ENCODE results near the gene B4GALNT4. TPM values are rescaled to one million over a fixed set of nuclear protein-coding genes. Genes with fewer than 3 reads are reported as not detected.
"Not testable (repeated sequence)": the region's sequence is repeated elsewhere in the genome, so short reads cannot be mapped to it uniquely, and the experiment has no call there.

B4GALNT4 gene
- polyA plus RNA-seq, 2 of the 4 experiments (the other 2 are of a cell fraction) = 5.3 to 27.5 TPM

DNA sequence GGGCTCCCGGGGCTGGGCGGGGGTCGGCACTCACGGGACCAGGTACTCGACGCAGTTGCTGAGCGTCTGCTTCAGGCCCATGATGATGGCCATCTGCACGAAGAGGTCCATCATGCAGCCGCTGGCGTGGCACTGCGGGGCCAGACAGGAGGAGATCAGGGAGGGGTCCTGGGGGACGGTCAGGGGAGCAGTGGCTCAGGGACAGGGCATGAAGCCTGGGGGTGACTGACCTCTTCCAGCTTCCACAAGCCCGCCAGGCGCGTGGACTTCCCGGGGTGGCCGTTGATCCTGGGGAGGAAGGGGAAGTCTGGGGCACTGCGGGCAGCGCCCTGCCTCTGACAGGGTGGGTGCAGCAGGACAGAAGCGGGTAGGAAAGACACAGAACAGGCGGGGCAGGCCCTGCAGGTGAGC, 51.6 kb downstream of the B4GALNT4 start:
- FAIRE-seq (no peak), ATAC-seq (no peak), DNase-seq (ENCODE audit: low read depth in 1 of 2, low spot score in 1 of 2) (no peak)
- H3K4me1 ChIP-seq = peaks cover 4% of the 10 kb centered on the region; the same call in 1 of the 3 replicates
- no peak for TF ChIP-seq MAFK (IDR thresholded peaks at IDR 0.05; ENCODE audit: partially characterized antibody)
- no peak for TF ChIP-seq RAD21 (conservative IDR thresholded peaks at IDR 0.05 in 1 of 2, IDR thresholded peaks at IDR 0.05 in 1 of 2)
- no peak for TF ChIP-seq NR3C1 (IDR thresholded peaks at IDR 0.05)
- TF ChIP-seq MAZ (IDR thresholded peaks at IDR 0.05; ENCODE audit: borderline replicate concordance, low read depth, low read length) = no peak
- TF ChIP-seq CTCF (IDR thresholded peaks at IDR 0.05) = no peak
- no peak for TF ChIP-seq TP53 (CRISPR knock-in tag; IDR thresholded peaks at IDR 0.05)
- POLR2A ChIA-PET = no interaction called here
- WGBS (ENCODE audit: missing lambda C conversion rate) = 92% methylated on average over 9 of the region's 21 CpGs
- no peaks in the 10 kb centered on the region for H3K9me3 ChIP-seq
- H3K4me3 ChIP-seq = no peak overlapping the region
- H3K27ac ChIP-seq = no peak overlapping the region
- H3K4me2 ChIP-seq = no peak overlapping the region
- CTCF ChIA-PET = interaction anchor here (0.9 to 1.5 kb wide), 2 partner anchors 19 to 28 kb away, joined by 3 to 5 read pairs; no protein-coding TSS in a partner anchor

DNA sequence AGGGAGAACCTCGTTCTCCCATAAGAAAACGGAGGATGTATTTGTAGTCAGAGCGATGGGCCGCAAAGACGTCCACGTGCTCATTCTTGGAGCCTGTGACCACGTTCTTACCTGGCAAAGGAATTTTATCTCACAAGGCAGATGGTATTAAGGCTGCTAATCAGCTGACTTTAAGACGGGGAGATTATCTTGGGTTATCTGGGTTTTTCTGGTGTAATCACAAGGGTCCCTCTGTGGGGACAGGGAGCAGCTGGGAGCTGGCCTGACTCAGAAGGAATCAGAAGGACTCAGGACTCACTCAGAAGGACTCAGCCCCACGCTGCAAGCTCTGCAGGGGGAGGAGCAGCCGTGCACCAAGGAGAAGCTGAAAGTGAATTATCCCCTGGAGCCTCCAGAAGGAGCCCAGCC, 53.0 kb downstream of the B4GALNT4 start:
- TF ChIP-seq, protein P1, sequence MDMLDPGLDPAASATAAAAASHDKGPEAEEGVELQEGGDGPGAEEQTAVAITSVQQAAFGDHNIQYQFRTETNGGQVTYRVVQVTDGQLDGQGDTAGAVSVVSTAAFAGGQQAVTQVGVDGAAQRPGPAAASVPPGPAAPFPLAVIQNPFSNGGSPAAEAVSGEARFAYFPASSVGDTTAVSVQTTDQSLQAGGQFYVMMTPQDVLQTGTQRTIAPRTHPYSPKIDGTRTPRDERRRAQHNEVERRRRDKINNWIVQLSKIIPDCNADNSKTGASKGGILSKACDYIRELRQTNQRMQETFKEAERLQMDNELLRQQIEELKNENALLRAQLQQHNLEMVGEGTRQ (IDR thresholded peaks at IDR 0.05) = no peak
- TF ChIP-seq MAZ (IDR thresholded peaks at IDR 0.05; ENCODE audit: borderline replicate concordance, low read depth, low read length) (no peak), CBX2 (IDR thresholded peaks at IDR 0.05; ENCODE audit: borderline replicate concordance, low read depth) (no peak)
- Histone ChIP-seq H3K4me3 (no peak overlapping the region), H3K4me2 (no peak overlapping the region), H3K27ac (no peak overlapping the region), H3K4me1 (peaks cover 1% of the 10 kb centered on the region; the same call in 1 of the 3 replicates), H3K9me3 (no peaks in the 10 kb centered on the region)
- DNase-seq (ENCODE audit: low read depth in 1 of 2, low spot score in 1 of 2) (no peak), FAIRE-seq (no peak), ATAC-seq (peak; percentile 16 to 20; a peak in 2 of 6 replicates)
- CTCF ChIA-PET = interaction anchor here (1.0 to 3.4 kb wide), 4 partner anchors 15 to 117 kb away, joined by 3 to 8 read pairs (median 6); no protein-coding TSS in a partner anchor
- 66% methylated on average over 10 of the region's 10 CpGs for WGBS (ENCODE audit: missing lambda C conversion rate)
- POLR2A ChIA-PET = interaction anchor here (1.1 kb wide), 1 partner anchor 26 kb away, joined by 3 read pairs; no protein-coding TSS in a partner anchor

DNA sequence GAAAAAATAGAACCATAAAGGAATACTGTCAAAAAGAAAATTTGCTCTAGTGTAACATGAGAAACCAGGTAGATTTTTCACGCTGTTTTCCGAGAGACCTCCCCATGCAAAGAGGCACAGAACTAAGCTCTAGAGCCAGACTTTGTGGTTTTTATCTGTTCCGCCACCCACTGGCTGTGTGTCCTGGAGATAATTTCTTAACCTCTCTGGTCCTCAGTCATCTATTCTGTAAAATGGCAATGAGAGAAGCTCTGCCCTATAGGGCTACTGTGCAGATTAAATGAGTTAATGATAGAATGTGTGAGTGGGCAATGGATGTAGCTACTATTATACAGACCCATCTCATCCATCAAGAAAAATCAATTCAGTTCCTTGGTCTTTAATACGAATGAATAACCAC, 54.9 kb downstream of the B4GALNT4 start:
- DNase-seq (ENCODE audit: low read depth in 1 of 2, low spot score in 1 of 2) (no peak), FAIRE-seq (no peak), ATAC-seq (no peak)
- H3K4me1 ChIP-seq = no peaks in the 10 kb centered on the region
- WGBS (ENCODE audit: missing lambda C conversion rate) = 87% methylated on average over 4 of the region's 4 CpGs
- CTCF ChIA-PET = interaction anchor here (1.1 to 3.4 kb wide), 4 partner anchors 12 to 119 kb away, joined by 4 to 8 read pairs (median 6); no protein-coding TSS in a partner anchor
- no peak overlapping the region for H3K4me3 ChIP-seq
- H3K4me2 ChIP-seq = no peak overlapping the region
- TF ChIP-seq SREBF2 (IDR thresholded peaks at IDR 0.05) = no peak
- no peak for TF ChIP-seq NPAS2 (CRISPR knock-in tag; IDR thresholded peaks at IDR 0.05; ENCODE audit: borderline replicate concordance)
- TF ChIP-seq RCOR1 (IDR thresholded peaks at IDR 0.05; ENCODE audit: low read depth, low read length) = no peak
- TF ChIP-seq BHLHE40 (IDR thresholded peaks at IDR 0.05; ENCODE audit: low read depth, low read length) = no peak
- TF ChIP-seq, protein P2, sequence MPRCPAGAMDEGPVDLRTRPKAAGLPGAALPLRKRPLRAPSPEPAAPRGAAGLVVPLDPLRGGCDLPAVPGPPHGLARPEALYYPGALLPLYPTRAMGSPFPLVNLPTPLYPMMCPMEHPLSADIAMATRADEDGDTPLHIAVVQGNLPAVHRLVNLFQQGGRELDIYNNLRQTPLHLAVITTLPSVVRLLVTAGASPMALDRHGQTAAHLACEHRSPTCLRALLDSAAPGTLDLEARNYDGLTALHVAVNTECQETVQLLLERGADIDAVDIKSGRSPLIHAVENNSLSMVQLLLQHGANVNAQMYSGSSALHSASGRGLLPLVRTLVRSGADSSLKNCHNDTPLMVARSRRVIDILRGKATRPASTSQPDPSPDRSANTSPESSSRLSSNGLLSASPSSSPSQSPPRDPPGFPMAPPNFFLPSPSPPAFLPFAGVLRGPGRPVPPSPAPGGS (IDR thresholded peaks at IDR 0.05) = no peak
- TF ChIP-seq TFCP2L1 (CRISPR knock-in tag; IDR thresholded peaks at IDR 0.05) = no peak
- TF ChIP-seq MYC (IDR thresholded peaks at IDR 0.05; ENCODE audit: borderline replicate concordance, low read length) = no peak
- TF ChIP-seq ZFP36 (IDR thresholded peaks at IDR 0.05; ENCODE audit: borderline replicate concordance, partially characterized antibody) = peak; percentile 32
- TF ChIP-seq HOXA7 (CRISPR knock-in tag; IDR thresholded peaks at IDR 0.05) = no peak
- no peak overlapping the region for H3K27ac ChIP-seq
- POLR2A ChIA-PET = no interaction called here
- no peaks in the 10 kb centered on the region for H3K9me3 ChIP-seq

GRCh38 chr11:424766-425165, 55.5 kb downstream of the B4GALNT4 start:
- 84% methylated on average over 28 of the region's 45 CpGs for WGBS (ENCODE audit: missing lambda C conversion rate)
- H3K4me3 ChIP-seq; H3K27ac ChIP-seq; ATAC-seq; H3K4me1 ChIP-seq; DNase-seq (ENCODE audit: low read depth in 1 of 2, low spot score in 1 of 2); POLR2A ChIA-PET; H3K4me2 ChIP-seq; H3K9me3 ChIP-seq; FAIRE-seq: not testable (repeated sequence)
- CTCF ChIA-PET = interaction anchor here (1.1 to 3.4 kb wide), 4 partner anchors 12 to 119 kb away, joined by 4 to 8 read pairs (median 6); no protein-coding TSS in a partner anchor
